Epithelial cell of esophagus (primary cell): ENCODE data around the gene TLX2.
A peak's percentile ranks its signal among the peaks of the same experiment; 100 is the strongest.

Source experiments
- DNase-seq: peaks from one replicate; pipeline ENCODE4 v3.0.0; 2010; ENCODE audit warnings: low read depth
- H3K4me3 ChIP-seq: 2 replicates; pipeline ENCODE4 v1.5.1; 2011; ENCODE audit warnings: mild to moderate bottlenecking, low read length, control low read depth
- CTCF ChIP-seq: IDR thresholded peaks from 2 replicates; pipeline ENCODE4 v1.5.1; 2011; ENCODE audit warnings: low read depth, mild to moderate bottlenecking, low read length, control low read depth, inconsistent platforms; ENCODE audit not compliant: insufficient read depth; ENCODE audit errors: missing control alignments

The TLX2 gene

DNA sequence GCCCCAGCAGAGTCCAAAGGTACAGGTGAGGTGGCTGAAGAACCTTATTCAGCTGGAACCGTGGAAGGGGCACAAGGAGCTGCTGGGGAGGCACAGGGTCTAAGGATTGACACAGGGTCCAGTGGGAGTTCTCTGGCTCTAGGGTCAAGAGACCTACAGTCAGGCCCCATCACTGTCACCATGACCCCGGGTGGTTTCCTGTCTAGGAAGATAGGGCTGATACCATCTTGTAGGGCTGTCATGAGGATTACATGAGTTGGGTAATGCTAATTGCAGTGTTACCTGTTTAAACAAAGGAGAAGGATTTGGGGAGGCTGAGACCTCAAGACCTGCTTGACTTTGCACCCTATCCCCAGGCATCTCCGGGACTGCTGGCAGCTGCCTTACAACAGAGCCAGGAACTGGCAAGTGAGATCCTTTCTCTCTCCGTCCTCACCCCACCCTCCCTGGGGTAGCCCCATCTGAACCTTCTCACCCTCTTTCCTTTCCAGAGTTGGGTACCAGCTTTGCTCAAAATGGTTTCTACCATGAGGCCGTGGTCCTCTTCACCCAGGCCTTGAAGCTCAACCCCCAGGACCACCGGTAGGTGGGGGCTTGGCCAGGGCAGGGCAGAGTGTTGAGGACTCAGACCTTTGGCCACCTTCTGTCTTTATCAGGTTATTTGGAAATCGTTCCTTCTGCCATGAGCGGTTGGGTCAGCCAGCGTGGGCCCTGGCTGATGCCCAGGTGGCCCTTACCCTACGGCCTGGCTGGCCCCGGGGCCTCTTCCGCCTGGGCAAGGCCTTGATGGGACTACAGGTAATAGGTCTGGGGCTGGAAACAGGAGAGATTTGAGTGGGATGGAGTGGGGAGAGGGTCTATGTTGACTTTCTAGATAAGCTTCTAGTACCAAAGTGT, 22.4 kb upstream of the TLX2 start:
- no peak for DNase-seq
- TF ChIP-seq CTCF = no peak
- H3K4me3 ChIP-seq = no peak overlapping the region

GRCh38 chr2:74493546-74493945, 20.7 kb upstream of the TLX2 start:
- H3K4me3 ChIP-seq = no peak overlapping the region
- TF ChIP-seq CTCF = no peak
- no peak for DNase-seq

DNA sequence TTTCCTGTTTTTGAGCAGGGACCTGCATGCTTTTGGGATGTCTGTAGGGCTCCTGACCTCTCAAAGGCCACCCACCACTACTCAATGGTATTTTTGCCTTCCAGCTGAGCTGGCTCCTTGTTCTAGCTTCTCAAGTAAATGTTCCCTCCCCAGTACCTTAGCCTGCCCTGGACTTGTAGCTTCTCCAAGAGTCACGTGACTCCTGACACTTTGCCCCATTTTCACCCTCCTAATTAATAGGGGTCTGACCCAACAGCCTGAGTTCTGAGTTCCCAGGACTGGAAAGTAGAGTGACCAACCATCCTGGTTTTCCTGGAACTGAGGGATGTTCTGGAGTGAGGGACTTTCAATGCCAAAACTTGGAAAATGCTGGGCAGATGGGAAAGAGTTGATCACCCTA, 18.8 kb upstream of the TLX2 start:
- no peak for TF ChIP-seq CTCF
- no peak overlapping the region for H3K4me3 ChIP-seq
- no peak for DNase-seq

DNA sequence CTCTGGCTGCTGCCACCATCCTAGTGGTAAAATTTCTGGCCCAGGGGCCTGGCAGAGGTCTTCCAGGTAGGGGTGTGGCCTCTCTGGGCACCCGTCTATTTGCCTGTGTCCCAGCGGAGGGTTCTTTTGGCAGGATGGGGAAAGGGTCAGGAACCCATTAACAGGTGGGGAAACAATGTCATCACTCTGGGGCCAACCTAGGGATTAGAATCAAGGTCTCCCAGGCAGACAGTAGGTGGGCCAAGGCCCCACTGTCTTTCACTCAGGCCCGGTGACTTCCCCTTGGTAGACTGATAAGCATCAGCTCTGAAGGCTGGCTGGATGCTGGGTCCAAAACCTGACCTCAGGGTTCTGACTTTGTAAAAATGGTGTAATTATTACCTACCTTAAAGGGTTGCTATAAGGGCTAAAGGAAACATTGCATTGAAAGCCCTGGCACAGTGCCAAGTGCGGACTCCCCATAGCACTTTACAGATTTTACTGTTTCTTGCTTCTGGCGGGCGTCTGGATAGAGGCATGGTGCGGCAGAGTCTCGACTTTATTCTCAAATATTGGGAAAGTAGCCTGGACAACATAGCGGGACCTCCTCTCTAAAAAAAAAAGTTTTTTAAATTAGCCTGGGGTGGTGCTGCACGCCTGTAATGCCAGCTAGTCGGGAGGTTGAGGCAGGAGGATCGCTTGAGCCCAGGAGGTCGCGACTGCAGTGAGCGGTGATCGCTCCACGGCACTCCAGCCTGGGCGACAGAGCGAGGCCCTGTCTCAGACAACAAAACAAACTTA, 17.1 kb upstream of the TLX2 start:
- H3K4me3 ChIP-seq = no peak overlapping the region
- no peak for TF ChIP-seq CTCF
- DNase-seq = no peak

DNA sequence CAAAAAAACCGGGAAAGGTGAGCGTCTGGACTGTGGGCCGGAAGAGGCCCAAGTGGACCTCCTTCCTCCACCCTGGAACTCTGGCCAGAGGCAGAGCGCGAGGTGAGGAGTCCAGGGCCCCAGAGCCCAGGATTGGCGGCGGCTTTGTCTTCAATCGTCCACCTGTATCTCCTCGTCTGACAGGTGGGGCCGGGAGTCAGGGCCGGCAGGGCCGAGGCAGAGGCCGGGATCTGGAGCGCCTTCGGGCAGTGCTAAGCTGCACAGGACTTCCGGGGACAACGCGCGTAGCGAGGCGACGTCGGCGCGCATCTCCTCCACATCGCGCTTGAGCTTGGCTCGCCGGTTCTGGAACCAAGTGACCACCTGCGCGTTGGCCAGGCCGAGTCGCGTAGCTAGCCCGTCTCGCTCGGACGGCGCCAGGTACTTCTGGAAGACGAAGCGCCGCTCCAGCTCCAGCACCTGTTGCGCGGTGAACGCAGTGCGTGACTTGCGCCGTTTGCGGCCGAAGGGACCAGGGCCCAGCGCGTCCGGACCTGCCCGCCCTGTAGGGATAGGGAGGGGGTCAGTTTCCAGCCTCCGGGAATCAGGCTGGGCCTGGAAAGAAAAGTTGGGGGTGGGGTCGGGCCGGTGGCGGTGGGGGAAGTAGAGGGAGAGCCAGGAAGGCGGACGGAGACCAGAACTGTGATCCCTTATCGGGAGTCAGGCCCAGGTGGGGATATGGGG, 16.3 kb upstream of the TLX2 start:
- H3K4me3 ChIP-seq = peak overlapping the region; percentile 40
- no peak for TF ChIP-seq CTCF
- DNase-seq = no peak

DNA sequence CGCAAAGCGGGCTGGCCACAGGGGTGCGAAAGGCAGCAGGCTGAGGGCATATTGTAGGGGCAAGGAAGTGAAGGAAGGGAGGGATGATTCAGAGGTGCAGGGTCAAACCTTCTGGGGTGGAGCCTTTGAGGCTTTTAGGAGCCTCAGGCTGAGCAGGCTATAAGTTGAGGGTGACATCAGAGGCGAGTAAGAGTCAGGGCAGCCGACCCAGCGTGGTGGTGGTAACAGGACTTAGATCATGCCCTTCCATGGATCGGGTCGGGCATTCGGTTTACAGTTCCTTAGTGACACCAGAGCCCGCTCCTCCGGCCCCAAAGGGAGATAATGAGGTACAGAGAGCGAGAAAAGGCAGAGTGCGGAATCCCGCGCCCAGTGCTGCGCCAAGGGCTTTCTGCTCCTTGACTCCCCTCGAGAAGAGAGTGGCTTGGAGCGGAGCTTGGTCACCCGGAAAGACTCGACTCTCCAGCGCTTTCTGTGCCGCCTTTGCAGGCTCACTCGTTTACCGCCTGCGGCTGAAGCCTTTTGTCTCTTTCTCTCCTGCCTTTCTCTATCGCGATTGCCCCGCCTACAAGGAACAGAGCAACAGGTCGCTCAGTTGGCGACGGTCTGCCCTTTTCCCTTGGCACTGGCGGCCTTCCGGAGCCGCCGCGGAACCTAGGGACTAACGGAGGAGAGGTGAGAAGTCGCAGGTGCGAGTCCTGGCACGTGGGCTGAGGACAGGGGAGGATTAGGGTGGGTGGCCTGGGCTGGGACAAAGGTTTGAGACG, 15.6 kb upstream of the TLX2 start:
- peak; percentile 55 for DNase-seq
- peak overlapping the region; percentile 40 for H3K4me3 ChIP-seq
- no peak for TF ChIP-seq CTCF
